ENCODE data around the gene AIM2. TPM values are rescaled to one million over a fixed set of nuclear protein-coding genes. Genes with fewer than 3 reads are reported as not detected.
A peak's percentile ranks its signal among the peaks of the same experiment; 100 is the strongest.

Gene AIM2
- total RNA-seq, 6 donors from 2014 or later: 0.80 to 5.5 (median 2.7) TPM; not detected in 1

DNA sequence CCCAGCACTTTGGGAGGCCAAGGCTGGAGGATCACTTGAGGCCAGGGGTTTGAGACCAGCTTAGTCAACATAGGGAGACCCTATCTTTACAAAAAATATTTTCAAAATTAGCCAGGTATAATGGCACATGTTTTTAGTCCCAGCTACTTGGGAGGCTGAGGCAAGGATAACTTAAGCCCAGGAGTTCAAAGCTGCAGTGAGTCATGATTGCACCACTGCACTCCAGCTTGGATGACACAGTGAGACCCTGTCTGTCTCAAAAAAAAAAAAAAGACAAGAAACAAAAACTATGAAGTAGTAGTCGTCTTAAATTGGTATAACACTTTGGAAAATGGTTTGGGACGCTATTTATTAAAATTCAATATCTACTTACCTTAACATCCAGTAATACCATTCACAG is 7.7 kb downstream of the AIM2 start:
- ATAC-seq (ENCODE audit: low FRiP score in 2 of 2): peak in 1 of 2 donors; percentile 34
- TF ChIP-seq POLR2AphosphoS5 (IDR thresholded peaks at IDR 0.05) (no peak), POLR2A (IDR thresholded peaks at IDR 0.05) (no peak), EP300 (IDR thresholded peaks at IDR 0.05) (no peak)
- TF ChIP-seq, protein P1, sequence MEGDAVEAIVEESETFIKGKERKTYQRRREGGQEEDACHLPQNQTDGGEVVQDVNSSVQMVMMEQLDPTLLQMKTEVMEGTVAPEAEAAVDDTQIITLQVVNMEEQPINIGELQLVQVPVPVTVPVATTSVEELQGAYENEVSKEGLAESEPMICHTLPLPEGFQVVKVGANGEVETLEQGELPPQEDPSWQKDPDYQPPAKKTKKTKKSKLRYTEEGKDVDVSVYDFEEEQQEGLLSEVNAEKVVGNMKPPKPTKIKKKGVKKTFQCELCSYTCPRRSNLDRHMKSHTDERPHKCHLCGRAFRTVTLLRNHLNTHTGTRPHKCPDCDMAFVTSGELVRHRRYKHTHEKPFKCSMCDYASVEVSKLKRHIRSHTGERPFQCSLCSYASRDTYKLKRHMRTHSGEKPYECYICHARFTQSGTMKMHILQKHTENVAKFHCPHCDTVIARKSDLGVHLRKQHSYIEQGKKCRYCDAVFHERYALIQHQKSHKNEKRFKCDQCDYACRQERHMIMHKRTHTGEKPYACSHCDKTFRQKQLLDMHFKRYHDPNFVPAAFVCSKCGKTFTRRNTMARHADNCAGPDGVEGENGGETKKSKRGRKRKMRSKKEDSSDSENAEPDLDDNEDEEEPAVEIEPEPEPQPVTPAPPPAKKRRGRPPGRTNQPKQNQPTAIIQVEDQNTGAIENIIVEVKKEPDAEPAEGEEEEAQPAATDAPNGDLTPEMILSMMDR (IDR thresholded peaks at IDR 0.05): no peak
- H3K36me3 ChIP-seq: no peaks in the 10 kb centered on the region
- H3K4me1 ChIP-seq: peaks cover 5 to 15% (median 9%) of the 10 kb centered on the region in 4 donors
- no peaks in the 10 kb centered on the region for H3K9me3 ChIP-seq
- no peak overlapping the region for H3K4me3 ChIP-seq
- no peaks in the 10 kb centered on the region for H3K27me3 ChIP-seq
- WGBS, 2 donors: 76 to 80% methylated on average over 2 of the region's 2 CpGs
- H3K27ac ChIP-seq: peak overlapping the region; percentile 31 to 48 (median 41)
- DNase-seq: peak in 1 of 2 donors; percentile 51

DNA sequence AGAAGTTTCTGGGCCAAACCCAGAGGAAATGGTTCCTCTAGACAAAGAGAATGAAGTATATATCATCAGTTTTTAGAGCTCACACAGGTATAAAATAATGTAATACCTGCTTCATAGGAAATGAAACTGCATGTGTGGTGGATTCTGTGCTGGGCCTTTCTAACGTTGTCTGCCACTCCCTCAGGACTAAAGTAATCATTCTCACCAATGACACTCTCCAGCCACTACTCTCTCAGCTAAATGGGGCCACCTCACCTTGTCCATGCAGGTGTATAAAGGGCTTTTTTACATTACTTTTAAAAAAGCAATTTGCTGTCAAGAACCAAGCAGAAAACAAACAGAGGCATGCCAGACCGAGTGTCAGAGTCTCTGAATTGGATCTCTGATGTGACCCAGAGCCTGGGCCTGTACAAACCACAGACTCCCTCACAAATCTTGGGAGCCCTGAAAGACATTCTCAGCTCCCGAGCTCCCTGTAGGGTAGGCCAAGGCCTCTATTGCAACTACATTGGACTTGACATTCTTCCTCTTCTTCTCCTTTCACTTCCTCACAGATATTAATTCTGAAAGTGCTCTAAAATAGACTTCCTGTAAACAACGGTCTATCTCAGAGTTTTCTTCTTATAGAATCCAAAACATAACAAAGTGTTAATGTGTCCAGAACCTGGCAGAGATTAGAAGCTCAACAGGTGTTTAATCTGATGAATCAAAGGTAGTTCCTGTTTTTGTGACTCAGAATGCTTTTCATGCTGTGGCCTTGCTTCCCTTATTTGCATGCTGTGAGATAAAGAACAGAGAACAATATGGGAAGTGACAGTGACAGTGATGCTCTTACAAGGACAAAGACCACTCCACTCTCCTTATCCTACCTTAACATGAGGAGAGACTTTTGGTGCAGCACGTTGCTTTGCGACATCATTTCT is 8.6 kb downstream of the AIM2 start:
- Histone ChIP-seq H3K4me3 (no peak overlapping the region), H3K27ac (peak overlapping the region; percentile 31 to 65 (median 52)), H3K4me1 (peaks cover 5 to 15% (median 9%) of the 10 kb centered on the region in 4 donors), H3K9me3 (no peaks in the 10 kb centered on the region), H3K27me3 (no peaks in the 10 kb centered on the region), H3K36me3 (no peaks in the 10 kb centered on the region)
- 37 to 40% methylated on average over 5 to 6 of the region's 6 CpGs for WGBS, 2 donors
- DNase-seq (no peak), ATAC-seq (ENCODE audit: low FRiP score in 2 of 2) (peak; percentile 66 to 80)
- TF ChIP-seq POLR2AphosphoS5 (IDR thresholded peaks at IDR 0.05) (peak in 1 of 2 donors; percentile 10), POLR2A (IDR thresholded peaks at IDR 0.05) (peak in 1 of 4 donors; percentile 25)
- TF ChIP-seq, protein P1 (IDR thresholded peaks at IDR 0.05): no peak

- Histone ChIP-seq H3K27me3 (no peaks in the 10 kb centered on the region), H3K9me3 (no peaks in the 10 kb centered on the region), H3K36me3 (no peaks in the 10 kb centered on the region), H3K27ac (no peak overlapping the region), H3K4me3 (no peak overlapping the region), H3K4me1 (peaks cover 5 to 15% (median 9%) of the 10 kb centered on the region in 4 donors)
- ATAC-seq (ENCODE audit: low FRiP score in 2 of 2) (no peak), DNase-seq (no peak)
- no peak for TF ChIP-seq POLR2AphosphoS5 (IDR thresholded peaks at IDR 0.05)
- TF ChIP-seq POLR2A (IDR thresholded peaks at IDR 0.05): no peak
- TF ChIP-seq, protein P1 (IDR thresholded peaks at IDR 0.05): no peak
- TF ChIP-seq EP300 (IDR thresholded peaks at IDR 0.05): no peak
- WGBS, 2 donors: 93% methylated on average over 4 of the region's 4 CpGs
Measured at GRCh38 chr1:159066108-159066507, 10.5 kb downstream of the AIM2 start.

GRCh38 chr1:159065106-159065505 is 11.5 kb downstream of the AIM2 start:
- no peak overlapping the region for H3K4me3 ChIP-seq
- TF ChIP-seq, protein P1 (IDR thresholded peaks at IDR 0.05): no peak
- TF ChIP-seq EP300 (IDR thresholded peaks at IDR 0.05) (no peak), POLR2AphosphoS5 (IDR thresholded peaks at IDR 0.05) (no peak), POLR2A (IDR thresholded peaks at IDR 0.05) (no peak)
- no peaks in the 10 kb centered on the region for H3K9me3 ChIP-seq
- no peaks in the 10 kb centered on the region for H3K27me3 ChIP-seq
- 97 to 99% methylated on average over 8 of the region's 8 CpGs for WGBS, 2 donors
- H3K36me3 ChIP-seq: no peaks in the 10 kb centered on the region
- DNase-seq (peak in 1 of 2 donors; percentile 62), ATAC-seq (ENCODE audit: low FRiP score in 2 of 2) (no peak)
- H3K27ac ChIP-seq: no peak overlapping the region
- peaks cover 5 to 15% (median 9%) of the 10 kb centered on the region in 4 donors for H3K4me1 ChIP-seq

All from upper lobe of left lung (tissue), 6 donors.